ENCODE results near the gene ANKRD24.
"Not testable (repeated sequence)": the region's sequence is repeated elsewhere in the genome, so short reads cannot be mapped to it uniquely, and the experiment has no call there.

DNA sequence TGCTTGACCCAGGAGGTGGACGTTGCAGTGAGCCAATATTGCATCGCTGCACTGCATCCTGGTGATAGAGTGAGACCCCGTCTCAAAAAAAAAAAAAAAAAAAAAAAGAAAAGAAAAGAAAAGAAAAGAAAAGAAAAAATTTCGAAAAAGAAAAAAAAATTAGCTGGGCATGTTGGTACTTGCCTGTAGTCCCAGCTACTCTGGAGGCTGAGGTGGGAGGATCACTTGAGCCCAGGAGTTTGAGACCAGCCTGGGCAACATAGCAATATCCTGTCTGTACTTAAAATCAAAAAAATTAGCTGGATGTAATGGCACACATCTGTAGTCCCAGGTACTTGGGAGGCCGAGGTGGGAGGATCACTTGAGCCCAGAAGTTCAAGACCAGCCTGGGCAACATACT is 49.6 kb downstream of the ANKRD24 start:
- TF ChIP-seq CTCF, POLR2A (IDR thresholded peaks at IDR 0.05): not testable (repeated sequence)
